Fibroblast of the conjunctiva (primary cell): ENCODE measurements around the gene ITPR3.
"Not testable (repeated sequence)": the region's sequence is repeated elsewhere in the genome, so short reads cannot be mapped to it uniquely, and the experiment has no call there.

ENCODE experiments used
- DNase-seq: peaks from one replicate; pipeline ENCODE4 v3.0.0-alpha.2; 2010; ENCODE audit warnings: low read depth

ITPR3 gene

DNA sequence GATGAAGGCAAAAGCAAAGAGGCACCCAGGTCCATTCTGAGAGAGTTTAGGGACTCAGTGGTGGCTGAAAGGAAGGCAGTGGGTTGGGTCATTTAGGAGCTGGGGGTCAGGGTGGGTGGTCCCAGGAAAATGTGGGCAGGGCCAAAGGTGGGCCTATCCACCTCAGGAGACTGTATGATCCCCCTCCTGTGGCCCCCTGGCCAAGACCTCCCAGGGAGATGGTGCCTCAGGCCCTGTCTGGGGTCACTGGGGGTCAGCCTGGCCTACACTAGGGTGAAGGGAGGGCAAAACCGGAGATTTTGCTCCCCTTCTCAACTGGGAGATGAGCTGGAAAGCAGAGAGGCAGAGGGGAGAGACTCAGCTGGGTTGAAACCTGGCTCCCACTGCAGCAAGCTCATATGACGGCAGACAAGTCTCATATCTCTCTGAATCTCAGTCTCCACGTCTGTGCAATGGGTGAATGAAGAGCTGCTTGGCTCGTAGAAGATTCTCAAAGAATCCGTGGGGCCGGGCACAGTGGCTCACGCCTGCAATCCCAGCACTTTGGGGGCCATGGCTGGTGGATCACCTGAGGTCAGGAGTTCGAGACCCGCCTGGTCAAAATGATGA, 29.6 kb upstream of the ITPR3 start:
- DNase-seq: no peak

DNA sequence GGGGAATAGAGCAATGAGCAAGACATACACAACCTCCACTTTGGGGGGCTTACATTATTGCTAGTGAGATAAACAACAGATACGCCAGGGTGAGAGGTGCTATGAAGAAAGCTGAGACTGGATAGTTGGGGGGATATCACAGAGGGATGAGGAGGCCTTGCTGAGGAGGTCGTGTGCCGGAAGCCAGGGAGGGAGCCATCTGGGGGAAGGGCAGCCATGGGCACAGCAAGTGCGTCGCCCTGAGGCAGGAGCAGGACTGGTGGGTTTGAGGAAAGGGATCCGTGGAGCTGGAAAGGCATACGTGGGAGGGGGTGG, 28.9 kb upstream of the ITPR3 start:
- DNase-seq: no peak

DNA sequence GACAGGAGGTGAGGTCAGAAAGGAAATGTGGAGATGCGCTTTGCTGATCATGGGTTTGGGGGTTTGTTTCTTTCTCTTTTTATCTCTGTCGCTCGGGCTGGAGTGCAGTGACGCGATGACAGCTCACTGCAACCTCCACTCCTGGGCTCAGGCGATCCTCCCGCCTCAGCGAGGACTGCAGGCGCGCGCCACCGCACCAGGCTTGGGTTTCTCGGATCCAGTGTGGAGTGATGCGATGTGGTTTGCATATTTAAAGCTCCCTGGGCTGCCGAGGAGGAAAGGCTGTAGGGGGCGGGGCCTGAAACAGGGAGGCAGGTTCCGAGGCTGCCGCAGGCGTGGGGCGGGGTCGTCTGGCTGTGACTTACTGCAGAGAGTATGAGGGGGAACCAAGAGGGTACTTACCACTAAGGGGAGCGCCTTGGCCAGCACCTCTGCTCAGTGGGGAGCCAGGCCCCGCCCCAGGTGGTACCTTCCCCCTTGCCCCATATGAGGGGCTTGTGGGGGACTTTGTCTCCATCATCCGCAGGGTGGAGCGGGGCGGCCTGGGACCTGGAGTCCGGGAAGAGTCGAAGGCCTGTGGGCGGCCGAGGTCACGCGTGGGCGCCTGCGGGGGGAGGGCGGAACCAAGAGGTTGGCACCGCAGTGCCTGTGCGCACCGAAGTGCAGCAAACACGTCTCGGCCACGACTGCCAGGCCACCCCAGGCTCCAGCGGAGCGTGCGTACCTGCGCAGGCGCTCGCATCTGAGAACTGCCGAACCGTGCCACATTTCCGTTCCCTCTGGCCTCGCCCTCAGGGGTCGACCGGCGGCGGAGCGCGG, 28.3 kb upstream of the ITPR3 start:
- DNase-seq: no peak

DNA sequence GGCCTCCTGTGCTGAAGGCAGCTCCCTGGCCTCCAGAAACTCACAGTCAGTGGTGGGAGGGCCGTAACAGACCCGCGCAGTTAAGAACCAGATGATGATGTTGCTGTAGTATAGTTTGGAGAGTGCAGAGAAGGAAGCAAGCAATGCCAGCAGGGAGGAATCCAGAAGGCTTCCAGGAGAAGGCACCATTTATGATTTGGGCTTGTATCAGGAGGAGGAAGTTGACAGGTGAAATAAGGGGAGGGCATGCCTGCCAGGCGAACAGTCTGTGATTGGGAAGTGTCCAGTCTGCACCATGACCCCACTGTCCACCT, 27.8 kb upstream of the ITPR3 start:
- DNase-seq: no peak

DNA sequence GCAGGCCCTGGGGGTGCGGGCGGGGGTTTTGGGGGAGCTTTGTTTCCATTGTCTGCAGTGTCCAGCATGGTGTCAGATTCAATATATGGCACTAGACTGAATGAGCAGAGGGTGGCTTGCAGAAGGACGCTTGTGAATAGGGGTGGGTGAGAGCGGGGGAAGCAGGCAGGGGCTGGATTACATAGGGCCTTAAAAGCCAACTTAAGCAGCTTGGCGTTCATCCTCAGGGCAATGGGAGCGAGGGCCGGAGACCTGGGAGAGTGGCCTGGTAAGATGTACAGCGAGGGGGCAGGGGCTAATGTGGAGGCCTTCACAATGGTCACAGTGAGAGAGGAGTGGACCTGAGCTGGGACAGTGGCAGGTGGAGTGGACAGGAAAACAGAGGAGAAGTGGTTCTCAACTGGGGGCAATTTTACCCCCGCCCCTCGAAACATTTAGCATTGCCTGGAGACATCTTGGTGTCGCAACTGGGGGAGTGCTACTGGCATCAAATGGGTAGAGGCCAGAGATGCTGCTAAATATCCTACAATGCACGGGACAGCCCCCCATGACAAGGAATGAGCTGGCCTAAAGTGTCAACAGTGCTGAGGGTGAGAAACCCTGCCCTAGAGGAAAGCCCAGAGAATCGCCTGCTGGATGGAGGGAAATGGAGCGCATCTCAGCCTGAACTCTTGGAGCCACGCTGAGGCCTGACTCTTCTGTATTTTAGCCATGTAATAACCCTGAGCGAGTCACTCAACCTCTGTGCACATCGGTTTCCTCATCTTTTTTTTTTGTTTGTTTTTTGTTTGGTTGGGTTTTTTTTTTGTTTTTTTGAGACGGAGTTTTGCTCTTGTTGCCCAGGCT, 25.9 kb upstream of the ITPR3 start:
- no peak for DNase-seq

DNA sequence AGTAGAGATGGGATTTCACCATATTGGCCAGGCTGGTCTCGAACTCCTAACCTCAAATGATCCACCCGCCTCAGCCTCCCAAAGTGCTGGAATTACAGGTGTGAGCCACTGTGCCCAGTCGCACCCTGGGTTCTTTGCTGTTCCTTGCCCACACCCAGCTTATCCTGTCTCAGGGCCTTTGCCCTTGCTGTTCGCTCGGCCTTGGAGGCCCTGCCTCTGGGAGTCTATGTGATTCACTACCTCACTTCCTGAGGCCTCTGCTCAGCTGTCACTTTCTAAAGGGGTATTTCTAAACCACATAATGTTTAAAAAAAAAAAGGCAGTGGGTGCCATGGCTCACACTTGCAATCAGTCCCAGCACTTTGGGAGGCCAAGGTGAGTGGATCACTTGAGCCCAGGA, 24.2 kb upstream of the ITPR3 start:
- DNase-seq: not testable (repeated sequence)

DNA sequence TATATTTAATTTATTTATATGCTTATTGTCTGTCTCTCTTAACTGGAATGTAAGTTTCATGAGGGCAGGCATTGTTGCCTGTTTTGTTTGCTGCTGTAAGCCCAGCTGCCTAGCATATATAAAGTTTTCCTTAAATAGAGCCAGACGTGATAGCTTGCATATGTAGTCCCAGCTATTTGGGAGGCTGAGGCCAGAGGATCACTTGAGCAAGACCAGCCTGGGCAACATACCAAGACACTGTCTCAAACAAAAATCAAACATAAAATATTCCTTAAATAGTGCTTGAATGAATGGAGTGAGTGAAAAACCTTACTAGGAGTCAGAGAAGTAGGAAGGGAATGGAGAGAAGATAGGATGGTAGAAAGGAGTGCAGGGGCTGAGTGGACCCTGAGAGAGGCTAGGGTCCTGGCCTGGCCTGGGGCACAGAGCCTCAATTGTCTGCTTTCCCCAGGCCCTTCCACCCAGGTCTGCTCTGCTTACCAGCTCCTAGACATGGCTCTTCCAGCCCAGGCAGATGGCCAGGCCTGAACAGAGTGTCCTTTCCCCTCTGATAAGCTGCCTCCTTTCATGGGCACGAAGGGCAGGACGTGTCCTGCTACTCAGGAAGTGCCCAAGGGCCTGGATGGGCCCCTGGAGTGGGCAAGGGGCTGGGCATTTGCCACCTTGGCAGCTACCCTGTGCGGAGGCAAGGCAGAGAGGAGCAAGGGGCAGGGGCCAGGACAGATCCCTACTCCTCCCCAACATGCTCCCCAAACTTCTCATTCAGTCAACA, 23.4 kb upstream of the ITPR3 start:
- no peak for DNase-seq

DNA sequence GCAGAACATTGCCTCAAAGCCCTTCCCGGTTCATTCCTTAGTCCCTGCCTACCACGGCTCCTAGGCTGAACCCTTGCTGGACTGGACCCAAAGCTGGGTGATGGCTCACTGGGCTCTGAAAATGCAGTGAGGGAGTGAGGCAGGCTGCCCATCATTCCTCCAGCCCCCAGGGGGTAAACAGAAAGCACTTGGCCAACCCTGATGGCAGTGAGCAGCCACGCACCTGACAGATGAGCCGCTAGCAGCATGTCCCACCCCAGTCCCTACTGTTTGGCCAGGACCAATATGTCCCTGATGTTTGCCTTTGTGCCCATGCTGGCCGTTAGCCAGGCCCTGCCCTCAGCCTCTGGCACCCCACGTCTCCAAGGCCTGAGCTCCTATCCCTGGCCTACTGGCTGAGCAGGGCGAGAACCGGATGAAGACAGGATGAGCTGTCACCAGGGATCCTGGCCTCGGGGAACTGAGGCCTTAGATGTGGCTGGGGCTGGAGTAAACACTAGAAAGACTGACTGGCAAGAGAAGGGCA, 21.6 kb upstream of the ITPR3 start:
- DNase-seq: no peak

DNA sequence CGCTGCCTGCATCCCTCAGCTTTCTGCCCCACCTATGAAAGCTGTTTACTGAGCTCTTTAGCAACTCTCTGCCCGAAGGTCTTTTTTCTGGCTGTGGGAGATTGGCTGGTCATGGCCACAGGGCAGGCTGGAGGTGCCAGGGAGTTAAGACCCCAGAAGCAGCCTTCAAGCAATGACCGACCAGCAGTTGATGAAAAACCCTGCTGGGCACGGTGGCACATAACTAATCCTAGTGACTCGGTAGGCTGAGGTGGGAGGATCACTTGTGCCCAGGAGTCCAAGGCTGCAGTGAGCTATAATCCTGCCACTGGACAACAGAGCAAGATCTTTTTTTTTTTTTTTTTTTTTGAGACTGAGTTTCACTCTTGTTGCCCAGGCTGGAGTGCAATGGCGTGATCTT, 20.4 kb upstream of the ITPR3 start:
- no peak for DNase-seq

DNA sequence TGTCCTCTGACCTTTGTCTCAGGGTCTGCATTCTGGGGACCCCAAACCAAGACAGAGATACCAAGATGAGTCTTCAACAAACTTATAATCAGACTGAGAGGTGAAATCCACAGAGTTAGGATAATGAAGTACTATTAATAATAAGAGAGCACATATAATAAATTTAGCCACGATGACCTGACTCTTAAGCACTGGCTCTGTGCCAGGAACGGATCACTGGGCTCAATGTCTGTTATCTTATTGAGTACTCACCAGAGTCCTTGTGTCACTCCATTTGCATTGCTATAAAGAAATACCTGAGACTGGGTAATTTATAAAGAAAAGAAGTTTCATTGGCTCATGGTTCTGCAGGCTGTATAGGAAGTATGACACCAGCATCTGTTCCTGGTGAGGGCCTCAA, 18.9 kb upstream of the ITPR3 start:
- no peak for DNase-seq

DNA sequence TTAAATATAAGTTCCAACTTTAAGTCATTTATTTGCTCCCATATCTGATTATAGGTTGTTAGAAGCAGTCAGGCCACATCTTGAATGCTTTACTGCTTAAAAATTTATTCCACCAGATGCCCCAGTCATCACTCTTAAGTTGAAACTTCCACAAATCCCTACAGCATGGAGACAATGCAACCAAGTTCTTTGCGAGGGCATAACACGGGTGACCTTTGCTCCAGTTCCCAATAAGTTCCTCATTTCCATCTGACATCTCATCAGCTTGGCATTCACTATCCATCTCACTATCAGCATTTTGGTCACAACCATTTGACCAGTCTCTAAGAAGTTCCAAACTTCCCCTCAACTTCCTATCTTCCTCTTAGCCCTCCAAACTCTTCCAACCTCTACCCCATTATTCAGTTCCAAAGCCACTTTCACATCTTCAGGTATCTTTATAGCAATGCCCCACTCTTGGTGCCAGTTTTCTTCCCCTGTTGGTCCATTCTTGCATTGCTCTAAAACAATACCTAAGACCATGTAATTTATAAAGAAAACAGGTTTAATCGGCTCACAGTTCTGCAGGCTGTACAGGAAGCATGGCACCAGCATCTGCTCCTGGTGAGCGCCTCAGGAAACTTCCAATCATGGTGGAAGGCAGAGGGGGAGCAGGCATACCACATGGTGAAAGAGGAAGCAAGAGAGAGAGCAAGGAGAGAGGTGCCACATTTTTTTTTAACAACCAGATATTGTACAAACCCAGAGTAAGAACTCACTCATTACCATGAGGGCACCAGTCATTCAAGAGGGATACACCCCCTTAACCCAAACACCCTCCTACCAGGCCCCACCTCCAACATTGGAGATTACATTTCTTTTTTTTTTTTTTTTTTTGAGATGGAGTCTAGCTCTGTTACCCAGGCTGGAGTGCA, 15.9 kb upstream of the ITPR3 start:
- no peak for DNase-seq

DNA sequence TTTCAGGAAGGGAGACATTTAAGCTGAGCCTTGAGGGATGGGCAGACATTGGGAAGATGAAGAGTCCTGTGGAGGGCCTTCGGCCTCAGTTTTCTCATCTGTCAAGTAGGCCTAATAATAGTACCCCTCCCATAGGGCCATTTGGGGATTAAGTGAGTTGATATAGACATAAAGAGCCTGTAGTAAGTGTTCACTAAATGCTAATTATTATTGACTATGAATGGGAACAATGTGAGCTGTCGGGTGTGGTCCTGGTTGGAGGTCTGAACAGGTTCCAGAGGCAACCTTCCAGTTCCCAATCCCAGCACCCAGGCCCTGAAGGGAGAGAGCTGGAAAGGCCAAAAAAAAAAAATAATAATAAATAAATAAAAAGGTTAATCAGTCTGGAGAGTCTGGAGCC, 14.5 kb upstream of the ITPR3 start:
- no peak for DNase-seq

DNA sequence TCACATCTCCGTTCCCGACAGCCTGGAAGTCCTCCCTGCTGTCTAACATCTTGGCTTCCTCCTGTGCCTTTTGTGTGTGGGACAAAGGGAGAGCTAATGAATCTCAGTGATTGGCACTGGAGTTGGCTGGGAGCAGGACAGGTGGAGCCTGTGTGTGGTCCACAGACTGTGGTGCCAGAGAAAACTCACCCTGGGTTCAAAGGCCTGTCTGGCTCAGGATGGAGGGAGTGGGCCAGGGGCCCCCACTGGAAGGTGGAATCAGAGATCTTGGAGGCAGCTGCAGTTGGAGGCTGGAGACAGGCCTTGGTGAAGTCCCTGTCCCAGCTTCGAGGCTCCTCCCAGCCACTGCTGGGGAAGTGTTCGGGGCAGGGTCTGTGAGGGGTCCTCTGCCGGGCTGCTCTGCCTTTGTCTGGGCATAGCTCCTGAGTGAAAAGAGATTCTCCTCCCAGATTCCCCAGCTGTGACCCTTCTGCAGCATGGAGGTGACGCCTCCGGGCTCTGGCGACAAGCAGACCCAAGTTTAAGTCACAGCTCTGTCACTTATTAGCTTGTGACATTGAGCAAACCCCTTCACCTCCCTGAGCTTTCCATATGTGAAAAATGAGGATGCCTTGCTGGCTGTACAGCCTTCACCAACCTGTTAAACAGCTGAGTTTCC, 13.9 kb upstream of the ITPR3 start:
- no peak for DNase-seq

DNA sequence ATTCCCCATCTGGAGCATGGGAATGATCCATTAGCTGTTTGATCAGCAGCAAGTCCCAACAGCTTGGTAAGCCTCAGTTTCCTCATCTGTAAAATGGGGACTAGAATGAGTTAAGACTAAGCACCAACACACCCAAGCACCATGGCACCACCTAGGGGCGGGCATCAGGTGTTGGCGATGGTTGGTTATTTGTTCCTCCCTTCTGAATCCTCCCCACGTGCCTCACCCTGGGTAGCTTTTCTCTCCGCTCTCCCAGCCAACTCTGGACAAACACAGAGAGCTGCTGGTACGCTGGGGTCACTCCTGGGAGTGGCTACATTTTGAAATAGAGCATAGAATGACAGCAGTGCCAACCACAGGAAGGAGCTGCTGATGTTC, 13.3 kb upstream of the ITPR3 start:
- DNase-seq: no peak

DNA sequence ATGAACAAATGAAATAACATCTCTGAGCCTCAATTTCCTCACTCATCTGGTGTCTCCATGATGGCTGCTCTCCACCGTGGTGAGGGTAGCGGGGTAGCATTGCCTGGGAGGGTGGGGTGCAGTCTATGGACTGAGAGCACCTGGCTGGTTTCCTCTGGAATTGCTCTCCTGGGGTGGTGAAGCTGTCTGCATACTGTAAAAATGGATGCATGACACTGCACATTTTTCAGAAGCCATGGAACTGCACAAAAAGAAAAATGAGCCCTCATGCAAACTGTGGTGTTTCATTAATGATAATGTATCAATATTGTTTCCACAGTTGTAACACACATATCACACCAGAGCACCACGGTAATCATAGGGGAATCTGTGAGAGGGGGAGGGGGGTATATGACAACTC, 12.1 kb upstream of the ITPR3 start:
- no peak for DNase-seq

DNA sequence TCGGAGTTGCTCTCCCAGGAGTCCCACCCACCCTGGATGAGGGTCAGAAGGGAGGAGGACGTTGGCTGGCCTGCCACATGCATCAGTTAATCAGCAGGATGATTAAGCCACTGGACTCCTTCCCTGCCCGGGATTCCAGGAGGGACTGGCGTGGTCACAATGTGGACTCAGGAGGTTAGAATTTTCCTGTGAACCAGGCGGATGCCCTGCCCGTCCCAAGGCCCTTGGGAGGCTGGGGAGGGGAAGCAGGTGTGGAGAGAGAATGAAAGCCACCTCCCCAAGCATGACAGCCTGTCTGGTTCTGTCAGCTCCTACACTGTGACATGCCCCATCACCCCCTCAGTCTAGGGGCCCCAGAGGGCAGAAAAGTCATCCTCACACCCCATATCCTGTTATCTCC, 11.6 kb upstream of the ITPR3 start:
- no peak for DNase-seq

DNA sequence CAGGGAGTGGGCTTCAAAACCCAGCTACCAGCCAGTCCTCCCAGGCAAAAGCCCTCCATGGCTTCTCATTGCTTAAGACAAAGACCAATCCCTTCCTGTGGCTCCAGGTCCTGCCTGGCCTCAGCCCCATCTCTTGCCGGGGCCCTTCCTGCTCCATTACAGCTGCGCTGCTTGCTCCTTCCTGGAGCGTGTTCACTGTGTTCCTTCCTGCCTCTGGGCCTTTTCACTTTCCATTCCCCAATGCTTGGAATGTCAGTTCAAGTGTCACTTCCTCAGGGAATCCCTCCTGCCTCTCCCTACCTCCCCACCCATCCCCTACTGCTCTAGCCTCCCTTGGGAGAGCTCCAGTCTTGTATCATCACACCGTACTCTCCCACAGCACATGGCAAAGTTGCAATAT, 11.1 kb upstream of the ITPR3 start:
- DNase-seq: no peak

DNA sequence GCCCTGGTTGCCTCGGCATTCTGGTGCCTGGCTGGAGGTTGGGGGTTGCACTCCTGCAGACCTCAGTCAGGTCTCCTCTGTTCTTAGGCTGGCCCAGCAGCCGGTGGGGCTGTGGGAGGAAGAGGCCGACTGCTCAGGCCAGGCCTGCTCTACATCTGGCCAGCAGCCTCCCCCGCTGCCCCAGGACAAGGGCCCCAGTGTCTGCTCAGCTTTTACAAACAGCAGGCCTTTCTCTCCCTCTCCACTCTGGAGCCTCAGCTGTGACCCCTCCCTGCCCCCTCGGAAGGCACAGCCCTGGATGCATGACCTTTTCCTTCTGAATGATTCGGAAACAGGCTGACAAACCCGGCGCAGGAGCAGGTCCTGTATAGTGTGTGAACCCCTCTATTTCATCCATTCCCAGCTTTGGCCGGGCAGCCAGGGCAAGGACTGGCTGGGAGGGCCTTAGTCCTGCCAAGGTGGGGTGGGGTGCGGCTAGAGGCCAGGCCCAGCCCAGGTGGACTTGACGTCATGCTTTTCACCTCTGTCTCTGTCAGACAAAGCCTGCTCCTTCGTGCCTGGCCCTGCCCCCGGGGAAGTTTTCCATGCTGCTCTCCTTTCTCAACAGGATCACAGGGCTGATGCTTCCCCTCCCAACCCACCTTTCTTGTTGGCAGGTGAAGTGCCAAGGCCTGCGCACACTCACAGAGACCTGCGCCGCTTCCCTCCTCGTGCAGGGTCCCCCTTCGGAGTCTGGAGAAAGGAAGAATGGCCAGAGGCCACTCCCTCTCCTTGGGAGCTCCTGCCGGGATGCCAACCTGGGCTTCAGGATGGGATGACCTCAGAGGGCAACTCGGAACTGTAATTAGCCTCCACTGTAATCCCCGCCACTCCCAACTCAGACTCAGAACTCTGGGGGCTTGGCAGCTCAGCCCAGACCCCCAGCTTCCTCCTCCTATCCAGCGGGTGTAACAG, 10.1 kb upstream of the ITPR3 start:
- no peak for DNase-seq

DNA sequence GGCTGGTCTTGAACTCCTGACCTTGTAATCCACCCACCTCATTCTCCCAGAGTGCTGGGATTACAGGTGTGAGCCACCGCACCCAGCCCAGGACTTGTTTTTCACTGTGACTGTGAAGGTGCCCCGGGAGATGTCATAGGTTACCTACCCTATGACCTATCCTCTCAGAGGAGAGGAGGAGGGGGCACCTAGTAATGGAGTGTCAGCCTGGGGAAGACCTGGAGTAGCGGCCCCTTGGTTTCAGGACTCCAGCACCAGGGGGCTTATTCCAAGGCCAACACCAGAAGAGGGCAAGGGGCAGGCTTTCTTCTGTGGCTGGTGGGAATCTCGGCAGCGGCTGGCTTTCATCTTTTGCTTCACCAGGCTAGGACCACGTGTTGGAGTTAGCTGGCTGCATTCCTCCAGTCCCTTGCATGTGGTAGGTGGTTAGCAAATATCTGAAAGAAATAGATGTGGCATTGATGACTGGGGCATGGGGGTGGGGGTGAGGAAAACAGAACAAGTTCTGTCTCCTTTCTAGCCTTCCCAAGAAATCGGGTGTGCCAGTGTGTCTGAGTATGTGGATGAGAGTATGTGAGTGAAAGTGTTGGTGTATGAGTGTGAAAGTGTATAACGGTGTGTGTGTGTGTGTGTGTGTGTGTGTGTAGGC, 7.9 kb upstream of the ITPR3 start:
- DNase-seq: no peak
